ENCODE measurements around the gene BIN1.

The BIN1 gene

GRCh38 chr2:127057371-127058245 is 49.3 kb downstream of the BIN1 start:
- no peak for DNase-seq

GRCh38 chr2:127056631-127057370 is 50.2 kb downstream of the BIN1 start:
- DNase-seq = no peak

GRCh38 chr2:127056086-127056485 is 50.9 kb downstream of the BIN1 start:
- no peak for DNase-seq

- no peak for DNase-seq
Observed at GRCh38 chr2:127055786-127056076, 51.2 kb downstream of the BIN1 start.

DNA sequence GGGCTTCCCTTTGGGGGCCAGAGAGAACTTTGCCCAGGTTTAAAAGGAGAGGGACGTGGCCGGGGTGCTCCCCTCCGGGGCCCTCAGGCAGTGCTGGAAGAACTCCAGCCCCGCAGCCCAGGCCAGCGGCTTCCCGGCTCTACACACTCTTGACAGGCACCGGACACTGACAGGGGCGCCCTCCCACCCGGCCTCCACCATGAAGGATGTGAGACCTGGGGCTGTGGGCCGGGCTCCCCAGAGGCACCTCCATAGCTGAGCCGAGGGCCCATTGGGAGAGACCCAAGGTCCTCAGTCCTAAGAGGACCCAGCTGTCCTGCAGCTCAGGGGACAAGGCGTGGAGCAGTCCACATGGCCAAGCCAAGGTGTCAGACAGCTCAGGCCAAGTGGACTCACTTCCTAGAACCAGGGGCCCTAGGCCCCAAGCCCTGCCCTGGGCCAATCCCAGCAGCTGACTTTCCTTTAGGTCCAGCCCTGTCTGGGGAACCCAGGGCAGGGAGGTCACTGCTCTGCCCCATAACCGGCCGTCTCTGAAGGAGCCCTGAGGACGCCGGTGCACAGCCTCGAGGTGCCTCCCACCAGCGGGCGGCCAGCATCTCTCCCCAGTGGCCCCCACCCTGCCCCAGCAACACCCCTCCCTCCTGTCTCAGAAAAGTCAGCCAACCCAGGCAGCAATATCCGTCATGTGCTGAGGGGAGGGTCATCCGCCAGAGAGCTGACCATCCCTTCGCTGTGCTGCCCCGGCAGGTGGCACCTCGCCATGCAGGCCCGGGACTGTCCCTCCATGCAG is 51.8 kb downstream of the BIN1 start:
- DNase-seq = no peak

- DNase-seq = no peak
Observed at GRCh38 chr2:127054604-127054930, 52.4 kb downstream of the BIN1 start.

DNA sequence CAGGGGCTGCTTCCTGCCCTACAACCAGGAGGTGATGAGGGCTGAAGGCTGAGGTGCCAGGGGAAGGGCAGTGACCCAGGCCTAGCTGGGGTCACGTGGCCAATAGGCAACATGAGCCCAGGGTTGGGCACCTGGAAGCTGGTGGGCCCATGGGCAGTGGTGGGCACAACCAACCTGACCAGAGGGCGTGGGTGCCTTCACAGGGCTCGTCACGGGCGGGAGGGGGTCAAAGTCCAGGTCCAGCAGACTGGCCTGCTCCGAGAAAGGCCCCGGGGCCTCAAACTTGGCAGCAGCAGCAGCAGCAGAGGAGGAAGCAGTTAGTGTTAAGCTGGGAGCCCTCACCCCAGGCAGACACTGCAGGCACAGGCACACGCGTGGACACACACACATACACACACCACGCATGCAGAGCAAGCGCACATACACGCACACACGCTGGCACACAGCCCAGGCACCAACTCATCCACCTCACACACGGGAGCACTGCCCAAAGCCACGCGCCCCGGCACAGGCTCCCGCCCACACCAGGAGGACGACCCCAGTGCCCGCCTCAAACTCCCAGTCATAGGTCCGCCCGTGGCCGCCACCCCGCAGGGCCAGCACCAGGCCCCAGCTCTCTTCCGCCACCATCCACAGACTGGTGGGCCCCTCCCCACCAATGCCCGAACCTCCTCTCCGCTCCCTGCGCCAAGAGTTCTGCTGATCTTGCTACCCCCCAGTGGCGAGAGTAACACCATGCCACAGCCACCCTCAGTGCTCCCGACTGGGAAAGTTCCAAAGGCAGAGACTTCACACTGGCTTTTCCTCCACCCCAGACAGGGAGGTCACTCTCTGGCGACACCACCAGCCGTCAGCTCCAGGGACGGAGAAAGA is 53.0 kb downstream of the BIN1 start:
- no peak for DNase-seq

GRCh38 chr2:127052771-127053691 is 53.9 kb downstream of the BIN1 start:
- no peak for DNase-seq

DNA sequence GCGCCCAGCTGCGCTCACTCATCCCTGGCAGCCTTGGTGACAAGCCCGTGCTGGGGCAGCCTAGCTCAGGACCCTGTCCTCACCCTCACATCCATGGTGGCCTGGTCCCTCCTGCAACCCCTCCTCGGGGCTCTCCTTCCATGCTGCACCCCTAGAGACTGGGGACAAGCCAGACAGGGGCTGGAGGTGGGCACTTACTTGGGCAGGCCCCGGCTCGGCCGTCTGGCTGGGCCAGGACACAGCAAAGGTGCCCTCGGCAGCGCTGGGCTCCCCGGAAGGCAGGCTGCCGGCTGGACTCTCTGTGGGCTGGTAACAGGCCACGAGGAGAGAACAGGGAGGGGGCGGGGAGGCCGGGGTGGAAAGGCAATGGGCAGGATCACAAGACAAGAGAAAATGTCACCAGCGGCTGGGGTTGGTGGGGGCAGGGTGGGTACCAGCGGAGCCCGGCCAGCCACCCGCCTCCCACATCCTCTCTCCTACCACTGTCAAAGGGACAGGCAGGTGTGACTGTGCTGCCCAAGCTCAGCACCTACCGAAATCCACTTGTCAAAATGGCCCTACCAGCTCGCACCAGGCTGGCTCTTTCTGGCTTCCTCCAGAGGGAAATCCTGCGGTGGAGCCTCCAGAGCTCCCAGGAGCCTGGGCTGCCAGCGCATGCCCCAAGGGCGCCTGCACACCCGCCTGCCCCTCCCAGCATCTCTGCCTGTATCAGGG is 54.7 kb downstream of the BIN1 start:
- DNase-seq = no peak

DNA sequence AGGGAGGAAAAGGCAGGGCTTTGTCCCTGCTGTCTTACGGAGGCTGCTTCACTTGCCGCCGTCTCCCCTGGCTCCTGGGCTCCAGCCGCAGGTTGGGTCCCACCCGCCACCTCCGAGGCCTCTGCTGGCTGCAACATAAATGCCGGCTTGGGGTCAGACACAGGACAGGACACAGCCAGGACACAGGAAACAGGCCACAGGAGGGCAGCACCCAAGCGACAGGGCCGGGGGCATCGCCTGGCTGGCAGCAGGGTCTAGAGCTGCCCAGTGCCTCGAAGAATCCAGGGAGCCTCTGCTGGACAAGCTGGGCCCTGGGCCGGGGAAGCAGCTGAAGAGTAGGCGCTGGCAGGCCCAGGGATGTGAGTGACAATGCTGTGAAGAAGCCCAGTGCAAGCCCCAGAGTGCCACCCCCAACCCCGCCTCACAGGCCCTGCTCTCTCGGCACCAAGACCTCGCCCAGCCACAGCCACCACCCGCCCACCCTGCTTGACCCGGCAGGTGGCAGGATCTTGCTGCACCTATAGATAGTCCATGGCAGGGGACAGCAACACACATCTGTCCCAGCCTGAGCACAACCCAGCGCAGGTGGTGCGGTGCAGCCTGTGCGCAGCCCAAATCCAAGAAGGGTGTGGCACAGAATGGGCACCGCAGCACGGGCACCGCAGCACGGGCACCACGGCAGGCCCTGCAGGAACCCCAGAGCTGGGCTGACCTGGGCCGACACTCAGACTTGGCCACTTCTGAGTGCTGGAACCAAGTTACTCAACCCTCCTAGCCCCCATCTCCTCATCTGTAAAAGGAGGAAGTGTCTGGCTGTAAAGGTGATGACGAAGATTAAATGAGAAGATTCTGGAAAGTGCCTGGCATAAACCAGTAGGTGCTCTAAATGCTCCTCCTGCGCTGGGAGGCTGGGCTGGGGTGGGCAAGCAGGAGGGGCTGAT is 55.6 kb downstream of the BIN1 start:
- DNase-seq = no peak

GRCh38 chr2:127050803-127051115 is 56.2 kb downstream of the BIN1 start:
- no peak for DNase-seq

GRCh38 chr2:127049927-127050802 is 56.8 kb downstream of the BIN1 start:
- DNase-seq = peak; percentile 62

GRCh38 chr2:127048969-127049897 is 57.7 kb downstream of the BIN1 start:
- no peak for DNase-seq

DNA sequence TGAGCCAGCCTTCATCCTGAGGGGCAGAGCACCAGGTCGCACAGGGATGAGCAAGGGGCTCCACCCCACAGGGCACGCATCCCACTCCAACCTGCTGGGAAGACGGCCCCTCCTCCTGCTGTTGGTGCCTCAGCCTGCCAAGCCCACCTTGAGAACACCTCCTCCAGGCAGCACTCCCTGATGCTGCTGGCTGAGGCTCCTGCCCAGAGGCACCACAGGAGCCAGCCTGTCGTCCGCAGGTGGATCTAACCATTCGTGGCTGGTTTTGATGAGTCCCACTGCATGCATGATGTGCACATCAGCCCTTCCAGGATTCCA is 58.4 kb downstream of the BIN1 start:
- DNase-seq = no peak

- no peak for DNase-seq
Observed at GRCh38 chr2:127047716-127048617, 59.0 kb downstream of the BIN1 start.

- DNase-seq = no peak
Observed at GRCh38 chr2:127047054-127047453, 59.9 kb downstream of the BIN1 start.

GRCh38 chr2:127046579-127046978 is 60.4 kb downstream of the BIN1 start:
- no peak for DNase-seq
